Esophagus muscularis mucosa (tissue), 4 donors: Measurements from ENCODE around the gene CEP19.

Experiments
- EP300 ChIP-seq: sonication (generic); formaldehyde crosslinking; IDR thresholded peaks from one replicate; pipeline ENCODE4 v1.6.1; 2017; ENCODE audit warnings: antibody characterized with exemption
- POLR2A ChIP-seq: fragments of 450-650 bp; IDR thresholded peaks from one replicate; pipeline ENCODE4 v1.6.1; 2017; ENCODE audit warnings: antibody characterized with exemption, moderate library complexity, mild to moderate bottlenecking, low read depth
- POLR2AphosphoS5 ChIP-seq, 2 donors: sonication (generic); formaldehyde crosslinking; IDR thresholded peaks; one replicate each; pipeline ENCODE4 v1.6.1; 2017; ENCODE audit warnings: antibody characterized with exemption in 2 of 2
- TF ChIP-seq, protein P1 (sequence below), 3 experiments: fragments of 200-600 bp in 2 of 3; fragments of 450-650 bp in 1 of 3; sonication (generic) in 2 of 3; IDR thresholded peaks; one replicate each; pipeline ENCODE4 v1.5.1; 2017 to 2019; ENCODE audit warnings: antibody characterized with exemption in 3 of 3, mild to moderate bottlenecking in 2 of 3, moderate library complexity in 1 of 3

DNA sequence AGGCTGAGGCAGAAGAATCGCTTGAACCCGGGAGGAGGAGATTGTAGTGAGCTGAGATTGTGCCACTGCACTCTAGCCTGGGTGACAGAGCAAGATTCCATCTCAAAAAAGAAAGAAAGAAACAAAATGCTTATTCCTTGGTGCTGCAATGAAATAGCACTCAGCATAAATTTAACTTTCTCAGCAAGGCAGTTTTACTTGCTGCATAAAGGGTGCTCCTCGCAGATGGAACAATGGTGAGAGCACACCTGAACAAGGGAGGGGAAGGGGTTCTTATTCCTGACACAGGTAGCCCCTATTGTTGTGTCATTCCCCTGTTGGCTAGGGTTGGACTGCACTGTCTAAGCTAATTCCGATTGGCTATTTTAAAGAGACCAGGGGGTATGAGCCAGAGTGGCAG lies 44.7 kb upstream of the CEP19 start:
- TF ChIP-seq POLR2A (no peak), POLR2AphosphoS5 (IDR thresholded peaks at IDR 0.05) (no peak), EP300 (no peak)
- TF ChIP-seq, protein P1, sequence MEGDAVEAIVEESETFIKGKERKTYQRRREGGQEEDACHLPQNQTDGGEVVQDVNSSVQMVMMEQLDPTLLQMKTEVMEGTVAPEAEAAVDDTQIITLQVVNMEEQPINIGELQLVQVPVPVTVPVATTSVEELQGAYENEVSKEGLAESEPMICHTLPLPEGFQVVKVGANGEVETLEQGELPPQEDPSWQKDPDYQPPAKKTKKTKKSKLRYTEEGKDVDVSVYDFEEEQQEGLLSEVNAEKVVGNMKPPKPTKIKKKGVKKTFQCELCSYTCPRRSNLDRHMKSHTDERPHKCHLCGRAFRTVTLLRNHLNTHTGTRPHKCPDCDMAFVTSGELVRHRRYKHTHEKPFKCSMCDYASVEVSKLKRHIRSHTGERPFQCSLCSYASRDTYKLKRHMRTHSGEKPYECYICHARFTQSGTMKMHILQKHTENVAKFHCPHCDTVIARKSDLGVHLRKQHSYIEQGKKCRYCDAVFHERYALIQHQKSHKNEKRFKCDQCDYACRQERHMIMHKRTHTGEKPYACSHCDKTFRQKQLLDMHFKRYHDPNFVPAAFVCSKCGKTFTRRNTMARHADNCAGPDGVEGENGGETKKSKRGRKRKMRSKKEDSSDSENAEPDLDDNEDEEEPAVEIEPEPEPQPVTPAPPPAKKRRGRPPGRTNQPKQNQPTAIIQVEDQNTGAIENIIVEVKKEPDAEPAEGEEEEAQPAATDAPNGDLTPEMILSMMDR (IDR thresholded peaks at IDR 0.05), result no peak
